HCT116 (cell line): ENCODE measurements around the gene SERP1. TPM values are rescaled to one million over a fixed set of nuclear protein-coding genes. Genes with fewer than 3 reads are reported as not detected.

ENCODE experiments used
- ATAC-seq: fragments of 200-7000 bp; cut with Tn5 transposase; 2 replicates; pipeline ENCODE4 v1.9.1; 2020; ENCODE audit warnings: mild to moderate bottlenecking, moderate library complexity
- BruUV-seq: library from RNA; stranded (reverse); fragments of 400-500 nt; replicated peaks from 2 replicates; lab custom pipeline; 2021; lab: Mats Ljungman, UMichigan
- CTCF ChIA-PET: fragments of 300-600 bp; sonication (Branson Sonifier 250); formaldehyde crosslinking; loops from one replicate; lab custom pipeline; 2021; ENCODE audit warnings: antibody characterized with exemption; lab: Charles Lee
- POLR2A ChIA-PET: fragments of 300-600, 350-600 bp; sonication (Branson Sonifier 250); formaldehyde crosslinking; loops from one replicate; lab custom pipeline; 2021; ENCODE audit warnings: antibody characterized with exemption; lab: Charles Lee
- RAD21 ChIA-PET, 2 experiments: fragments of 300-600 bp; sonication (Branson Sonifier 250); formaldehyde crosslinking; loops; one replicate each; lab custom pipeline; 2023; ENCODE audit warnings: low total read pairs in 2 of 2; ENCODE audit not compliant: uncharacterized antibody in 2 of 2, unreplicated experiment in 2 of 2, low non-redundant PET in 1 of 2; lab: Charles Lee
- DNase-seq: peaks from one replicate; pipeline ENCODE4 v3.0.0-alpha.2; 2010; ENCODE audit warnings: low read depth, low spot score
- H2AFZ ChIP-seq: fragments of 200-600 bp; shearing (Covaris generic), sonication (generic); 2 replicates; pipeline ENCODE4 v1.6.1; 2017; ENCODE audit warnings: low read depth, mixed run types, mixed read lengths, antibody characterized with exemption, low read length; ENCODE audit not compliant: poor library complexity, severe bottlenecking
- H3K27ac ChIP-seq: 2 replicates; pipeline ENCODE4 v1.5.1; 2012; ENCODE audit warnings: low read depth, low read length
- H3K27me3 ChIP-seq: fragments of 200-600 bp; sonication (generic); 2 replicates; pipeline ENCODE4 v1.6.1; 2016; ENCODE audit warnings: mixed run types, low read length, mixed read lengths; ENCODE audit not compliant: insufficient read depth
- H3K36me3 ChIP-seq, 2 experiments: fragments of 200-500 bp in 1 of 2; fragments of 200-600 bp in 1 of 2; sonication (Bioruptor generic) in 1 of 2; sonication (generic) in 1 of 2; 2 replicates each; pipeline versions ENCODE4 v1.5.1 to v1.6.1; 2014 to 2016; ENCODE audit warnings: low read length in 2 of 2, inconsistent platforms in 1 of 2, mixed read lengths in 1 of 2, mixed run types in 1 of 2; ENCODE audit not compliant: insufficient read depth in 2 of 2, control insufficient read depth in 1 of 2
- H3K4me1 ChIP-seq, 2 experiments: fragments of 200-600 bp in 1 of 2; sonication (generic) in 1 of 2; 2 replicates each; pipeline versions ENCODE4 v1.5.1 to v1.6.1; 2012 to 2017; ENCODE audit warnings: low read length in 2 of 2, inconsistent platforms in 1 of 2, mild to moderate bottlenecking in 1 of 2, mixed read lengths in 1 of 2, mixed run types in 1 of 2, moderate library complexity in 1 of 2; ENCODE audit not compliant: insufficient read depth in 2 of 2, control insufficient read depth in 1 of 2
- H3K4me2 ChIP-seq: fragments of 200-600 bp; sonication (generic); 2 replicates; pipeline ENCODE4 v1.6.1; 2017; ENCODE audit warnings: mixed run types, low read length, mixed read lengths
- H3K4me3 ChIP-seq, 2 experiments: fragments of 200-600 bp in 1 of 2; sonication (generic) in 1 of 2; replicated peaks in 1 of 2; 2 replicates each; pipeline ENCODE4 v1.5.1; 2011 to 2016; ENCODE audit warnings: low read length in 2 of 2, control low read depth in 1 of 2, low read depth in 1 of 2, mild to moderate bottlenecking in 1 of 2, mixed read lengths in 1 of 2, mixed run types in 1 of 2
- H3K79me2 ChIP-seq: fragments of 200-600 bp; sonication (generic); 2 replicates; pipeline ENCODE4 v1.6.1; 2017; ENCODE audit warnings: mild to moderate bottlenecking, mixed run types, low read length, moderate library complexity, mixed read lengths; ENCODE audit not compliant: insufficient read depth
- H3K9ac ChIP-seq: fragments of 200-600 bp; sonication (generic); 2 replicates; pipeline ENCODE4 v1.6.1; 2016; ENCODE audit warnings: low read length, mixed read lengths
- H3K9me2 ChIP-seq: fragments of 200-600 bp; sonication (generic), shearing (Covaris generic); 2 replicates; pipeline ENCODE4 v1.6.1; 2017; ENCODE audit warnings: mixed run types, mild to moderate bottlenecking, moderate library complexity; ENCODE audit not compliant: insufficient read depth
- H3K9me3 ChIP-seq, 2 experiments: fragments of 200-500 bp in 1 of 2; fragments of 200-600 bp in 1 of 2; sonication (Bioruptor generic) in 1 of 2; sonication (generic) in 1 of 2; 2 replicates each; pipeline ENCODE4 v1.6.1; 2014 to 2017; ENCODE audit warnings: low read length in 2 of 2, mixed read lengths in 2 of 2, inconsistent platforms in 1 of 2, low read depth in 1 of 2, mild to moderate bottlenecking in 1 of 2, mixed run types in 1 of 2, moderate library complexity in 1 of 2; ENCODE audit not compliant: control insufficient read depth in 1 of 2, insufficient read depth in 1 of 2
- H4K20me1 ChIP-seq: fragments of 200-600 bp; sonication (generic), shearing (Covaris generic); 2 replicates; pipeline ENCODE4 v1.6.1; 2017; ENCODE audit warnings: mixed run types, mild to moderate bottlenecking, moderate library complexity; ENCODE audit not compliant: insufficient read depth
- ATF3 ChIP-seq: IDR thresholded peaks from 2 replicates; pipeline ENCODE4 v1.6.1; 2012
- EZH2 ChIP-seq: fragments of 200-600 bp; sonication (generic); IDR thresholded peaks from 2 replicates; pipeline ENCODE4 v1.6.1; 2017; ENCODE audit warnings: antibody characterized with exemption, mixed run types
- EZH2phosphoT487 ChIP-seq: fragments of 200-600 bp; IDR thresholded peaks from 2 replicates; pipeline ENCODE4 v1.6.1; 2018; ENCODE audit warnings: antibody characterized with exemption, borderline replicate concordance
- JUND ChIP-seq: IDR thresholded peaks from 2 replicates; pipeline ENCODE4 v1.6.1; 2012
- RAD21 ChIP-seq: IDR thresholded peaks from 2 replicates; pipeline ENCODE4 v1.6.1; 2012; ENCODE audit warnings: low read depth, mild to moderate bottlenecking
- SIN3A ChIP-seq: IDR thresholded peaks from 2 replicates; pipeline ENCODE4 v1.6.1; 2012; ENCODE audit warnings: low read depth
- SP1 ChIP-seq: IDR thresholded peaks from 2 replicates; pipeline ENCODE4 v1.6.1; 2012; ENCODE audit warnings: low read depth
- ZNF274 ChIP-seq: fragments of 200-500 bp; sonication (Bioruptor generic); IDR thresholded peaks from 2 replicates; pipeline ENCODE4 v1.6.1; 2014; ENCODE audit warnings: mild to moderate bottlenecking, low read depth, low read length, inconsistent platforms
- intact Hi-C: fragments of 100-400 bp; cut with micrococcal nuclease; formaldehyde crosslinking; loops from 2 replicates; pipeline ENCODE4 v1.10.0; 2022
- total RNA-seq: library from RNA; stranded (reverse); gene quantifications from one replicate; pipeline ENCODE4 v1.2.1, GENCODE V29; 2021; ENCODE audit not compliant: unreplicated experiment
- TF ChIP-seq, protein P1 (sequence below): IDR thresholded peaks from 2 replicates; pipeline ENCODE4 v1.6.1; 2012

The SERP1 gene
- total RNA-seq, 1 experiment from 2014 or later: 69.1 TPM

GRCh38 chr3:150545419-150546225 is 674 bp downstream of the SERP1 start:
- ATAC-seq: no peak; the same call in 1 of the 2 replicates
- BruUV-seq: no TSS peak
- Histone ChIP-seq H3K79me2 (peaks cover 88% of the 10 kb centered on the region), H4K20me1 (no peaks in the 10 kb centered on the region), H3K27me3 (no peaks in the 10 kb centered on the region), H3K4me3 (peak overlapping the region; percentile 94 to 96), H3K27ac (peak overlapping the region; percentile 90), H2AFZ (no peak overlapping the region), H3K9me2 (no peaks in the 10 kb centered on the region), H3K9ac (peak overlapping the region; percentile 95), H3K36me3 (peaks cover 13 to 25% of the 10 kb centered on the region in 2 experiments; a peak in 2 of 4 replicates), H3K4me1 (peaks cover 5 to 20% of the 10 kb centered on the region in 2 experiments), H3K9me3 (no peaks in the 10 kb centered on the region), H3K4me2 (peak overlapping the region; percentile 81)
- TF ChIP-seq EZH2: no peak
- no peak for TF ChIP-seq SP1
- no peak for TF ChIP-seq JUND
- TF ChIP-seq, protein P1, sequence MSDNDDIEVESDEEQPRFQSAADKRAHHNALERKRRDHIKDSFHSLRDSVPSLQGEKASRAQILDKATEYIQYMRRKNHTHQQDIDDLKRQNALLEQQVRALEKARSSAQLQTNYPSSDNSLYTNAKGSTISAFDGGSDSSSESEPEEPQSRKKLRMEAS: no peak
- TF ChIP-seq SIN3A: no peak
- TF ChIP-seq RAD21: no peak
- TF ChIP-seq EZH2phosphoT487: no peak
- TF ChIP-seq ATF3: no peak
- intact Hi-C loops: loop anchor here (5.0 kb wide), 2 partner anchors 57 to 217 kb away; partner anchors contain the start of genes SELENOT and SIAH2
- DNase-seq: no peak
- ChIA-PET RAD21 (no interaction called here), CTCF (no interaction called here), POLR2A (interaction anchor here (1.0 to 1.6 kb wide), 3 partner anchors 8 to 218 kb away, joined by 3 to 4 read pairs (median 3); no protein-coding TSS in a partner anchor)

DNA sequence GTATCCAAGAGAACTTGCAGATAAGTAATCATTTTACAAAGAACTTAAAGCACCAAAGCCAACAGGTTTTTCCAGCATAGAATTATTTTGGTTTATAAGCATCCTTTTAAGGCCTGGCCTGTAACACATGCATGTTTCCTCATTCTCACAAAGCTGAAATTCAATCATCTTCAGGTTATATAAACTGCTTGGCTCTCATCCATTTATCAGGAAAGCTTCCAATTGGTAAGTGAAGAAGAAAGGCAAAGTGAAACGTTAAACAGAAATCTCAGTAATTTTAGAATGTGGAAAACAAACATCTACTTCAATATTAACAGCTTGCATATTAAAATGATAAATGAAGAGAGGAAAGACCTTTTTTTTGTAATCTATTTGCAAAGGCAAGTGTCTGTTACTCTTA is 1.6 kb downstream of the SERP1 start:
- no peaks in the 10 kb centered on the region for H3K9me2 ChIP-seq
- H3K4me2 ChIP-seq: peak overlapping the region; percentile 81
- H3K9ac ChIP-seq: peak overlapping the region; percentile 95
- DNase-seq (no peak), ATAC-seq (no peak)
- no peak overlapping the region for H2AFZ ChIP-seq
- peaks cover 10 to 25% of the 10 kb centered on the region in 2 experiments; a peak in 2 of 4 replicates for H3K36me3 ChIP-seq
- no peaks in the 10 kb centered on the region for H4K20me1 ChIP-seq
- ChIA-PET RAD21 (no interaction called here), CTCF (no interaction called here), POLR2A (interaction anchor here (0.6 kb wide), 1 partner anchor 19 kb away, joined by 4 read pairs; no protein-coding TSS in a partner anchor)
- H3K4me1 ChIP-seq: peaks cover 5 to 20% of the 10 kb centered on the region in 2 experiments
- H3K4me3 ChIP-seq: peak overlapping the region; percentile 94 to 96
- H3K79me2 ChIP-seq: peaks cover 79% of the 10 kb centered on the region
- no peaks in the 10 kb centered on the region for H3K9me3 ChIP-seq
- TSS peak; percentile 46 for BruUV-seq
- no peaks in the 10 kb centered on the region for H3K27me3 ChIP-seq
- intact Hi-C loops: loop anchor here (5.0 kb wide), 2 partner anchors 58 to 218 kb away; partner anchors contain the start of genes SELENOT and SIAH2
- TF ChIP-seq ZNF274: no peak
- TF ChIP-seq EZH2: no peak
- no peak overlapping the region for H3K27ac ChIP-seq
